Ovary (tissue), 3 donors: ENCODE data around the gene BCL2L13.

Experiments
- EP300 ChIP-seq: sonication (generic); formaldehyde crosslinking; IDR thresholded peaks from one replicate; pipeline ENCODE4 v1.6.1; 2017; ENCODE audit warnings: antibody characterized with exemption
- POLR2A ChIP-seq: fragments of 450-650 bp; IDR thresholded peaks from one replicate; pipeline ENCODE4 v1.6.1; 2017; ENCODE audit warnings: antibody characterized with exemption, mild to moderate bottlenecking, moderate library complexity
- TF ChIP-seq, protein P1 (sequence below), 3 donors: fragments of 450-650 bp in 2 of 3; fragments of 200-600 bp in 1 of 3; IDR thresholded peaks; one replicate each; pipeline versions ENCODE4 v1.5.1 to v1.8.0; 2016 to 2022; ENCODE audit warnings: antibody characterized with exemption in 3 of 3, mild to moderate bottlenecking in 1 of 3
- donor health status: DM: no; HTN: no; CAD: no.

DNA sequence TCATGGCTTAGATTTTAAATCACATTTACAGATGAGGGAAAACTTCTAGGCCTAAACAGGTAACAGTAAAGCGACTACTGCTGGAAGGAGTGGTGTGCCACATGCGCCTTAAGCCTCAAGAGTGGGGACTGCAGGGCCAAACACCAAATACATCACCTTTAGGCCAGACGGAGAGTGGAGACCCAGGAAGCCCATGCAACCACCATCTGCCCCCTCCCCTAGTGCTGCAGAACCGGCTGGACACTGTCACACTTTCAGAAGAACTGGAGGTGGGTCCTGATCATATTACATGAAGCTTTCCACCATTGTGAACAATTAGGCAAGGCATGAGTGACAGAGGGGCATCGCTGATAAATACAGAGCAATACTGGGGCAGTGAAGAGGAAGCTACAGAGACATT is 46.4 kb upstream of the BCL2L13 start:
- TF ChIP-seq, protein P1, sequence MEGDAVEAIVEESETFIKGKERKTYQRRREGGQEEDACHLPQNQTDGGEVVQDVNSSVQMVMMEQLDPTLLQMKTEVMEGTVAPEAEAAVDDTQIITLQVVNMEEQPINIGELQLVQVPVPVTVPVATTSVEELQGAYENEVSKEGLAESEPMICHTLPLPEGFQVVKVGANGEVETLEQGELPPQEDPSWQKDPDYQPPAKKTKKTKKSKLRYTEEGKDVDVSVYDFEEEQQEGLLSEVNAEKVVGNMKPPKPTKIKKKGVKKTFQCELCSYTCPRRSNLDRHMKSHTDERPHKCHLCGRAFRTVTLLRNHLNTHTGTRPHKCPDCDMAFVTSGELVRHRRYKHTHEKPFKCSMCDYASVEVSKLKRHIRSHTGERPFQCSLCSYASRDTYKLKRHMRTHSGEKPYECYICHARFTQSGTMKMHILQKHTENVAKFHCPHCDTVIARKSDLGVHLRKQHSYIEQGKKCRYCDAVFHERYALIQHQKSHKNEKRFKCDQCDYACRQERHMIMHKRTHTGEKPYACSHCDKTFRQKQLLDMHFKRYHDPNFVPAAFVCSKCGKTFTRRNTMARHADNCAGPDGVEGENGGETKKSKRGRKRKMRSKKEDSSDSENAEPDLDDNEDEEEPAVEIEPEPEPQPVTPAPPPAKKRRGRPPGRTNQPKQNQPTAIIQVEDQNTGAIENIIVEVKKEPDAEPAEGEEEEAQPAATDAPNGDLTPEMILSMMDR (IDR thresholded peaks at IDR 0.05), result no peak
- TF ChIP-seq POLR2A (no peak), EP300 (no peak)
